ENCODE results near the gene RAB5IF. TPM values are rescaled to one million over a fixed set of nuclear protein-coding genes. Genes with fewer than 3 reads are reported as not detected.

The RAB5IF gene
- total and polyA plus RNA-seq, 2 donors (not counting 1 experiment from before 2014, with no cell fraction given) = 41.4 to 69.4 TPM

DNA sequence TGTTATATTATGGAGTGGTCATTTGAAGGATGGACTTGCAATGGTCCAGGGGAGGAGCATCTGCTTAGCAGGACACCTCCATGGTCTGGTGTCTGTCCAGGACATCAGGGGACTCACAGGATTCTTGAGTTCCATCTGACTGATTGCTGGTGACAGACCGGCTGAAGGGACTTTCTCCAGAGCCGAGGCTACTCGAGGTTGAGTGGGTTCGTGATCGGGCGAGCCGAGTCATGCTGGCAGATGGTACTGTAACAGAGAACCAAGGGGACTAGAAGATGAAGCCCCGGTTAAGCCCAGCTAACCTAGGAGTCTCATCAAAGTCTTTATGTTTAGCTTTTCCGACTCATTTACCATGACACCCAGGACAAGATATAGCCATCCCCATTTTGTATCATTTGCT, 47.9 kb downstream of the RAB5IF start:
- no peaks in the 10 kb centered on the region for H4K20me1 ChIP-seq (ENCODE audit: control insufficient read depth, insufficient read depth, low read length, poor library complexity, severe bottlenecking)
- Mint-ChIP-seq H3K27me3 (no peaks in the 10 kb centered on the region), H3K27ac (no peak overlapping the region), H3K9me3 (ENCODE audit: insufficient read depth) (no peaks in the 10 kb centered on the region), H3K4me1 (no peaks in the 10 kb centered on the region), H3K4me3 (no peak overlapping the region)
- no peaks in the 10 kb centered on the region for H3K27me3 ChIP-seq (replicated peaks in 1 of 4; ENCODE audit: control extremely low read depth in 1 of 4, control insufficient read depth in 3 of 4, insufficient read depth in 4 of 4, low read length in 3 of 4)
- no peak overlapping the region for H3K9ac ChIP-seq (ENCODE audit: low read length)
- H3K4me3 ChIP-seq (ENCODE audit: control extremely low read depth in 1 of 5, extremely low read depth in 1 of 5, insufficient read depth in 1 of 5, low read depth in 2 of 5, low read length in 4 of 5) = no peak overlapping the region
- H2AFZ ChIP-seq (ENCODE audit: insufficient read depth, low read depth, low read length, poor library complexity, severe bottlenecking) = no peak overlapping the region
- no peak overlapping the region for H3K4me2 ChIP-seq (replicated peaks; ENCODE audit: low read depth, low read length, poor library complexity, severe bottlenecking)
- no peak overlapping the region for H3K27ac ChIP-seq (ENCODE audit: low read length in 2 of 2)
- no peak for DNase-seq
- CTCF ChIA-PET = no interaction called here
- H3K79me2 ChIP-seq (ENCODE audit: control insufficient read depth, insufficient read depth, low read length) = no peaks in the 10 kb centered on the region
- intact Hi-C loops (cut with micrococcal nuclease) = no loop called here
- H3K9me3 ChIP-seq (ENCODE audit: control extremely low read depth in 1 of 3, control insufficient read depth in 2 of 3, insufficient read depth in 1 of 3, low read length in 2 of 3) = no peaks in the 10 kb centered on the region
- ATAC-seq (ENCODE audit: low read depth) = no peak
- peaks cover 4 to 26% of the 10 kb centered on the region in 2 experiments for H3K36me3 ChIP-seq (replicated peaks in 1 of 2; ENCODE audit: control extremely low read depth in 1 of 2, control insufficient read depth in 1 of 2, extremely low read depth in 1 of 2, insufficient read depth in 2 of 2, low read length in 1 of 2)
- 93% methylated on average over 4 of the region's 9 CpGs for WGBS (ENCODE audit: insufficient coverage)
- POLR2A ChIA-PET = no interaction called here
- TF ChIP-seq, protein P1, sequence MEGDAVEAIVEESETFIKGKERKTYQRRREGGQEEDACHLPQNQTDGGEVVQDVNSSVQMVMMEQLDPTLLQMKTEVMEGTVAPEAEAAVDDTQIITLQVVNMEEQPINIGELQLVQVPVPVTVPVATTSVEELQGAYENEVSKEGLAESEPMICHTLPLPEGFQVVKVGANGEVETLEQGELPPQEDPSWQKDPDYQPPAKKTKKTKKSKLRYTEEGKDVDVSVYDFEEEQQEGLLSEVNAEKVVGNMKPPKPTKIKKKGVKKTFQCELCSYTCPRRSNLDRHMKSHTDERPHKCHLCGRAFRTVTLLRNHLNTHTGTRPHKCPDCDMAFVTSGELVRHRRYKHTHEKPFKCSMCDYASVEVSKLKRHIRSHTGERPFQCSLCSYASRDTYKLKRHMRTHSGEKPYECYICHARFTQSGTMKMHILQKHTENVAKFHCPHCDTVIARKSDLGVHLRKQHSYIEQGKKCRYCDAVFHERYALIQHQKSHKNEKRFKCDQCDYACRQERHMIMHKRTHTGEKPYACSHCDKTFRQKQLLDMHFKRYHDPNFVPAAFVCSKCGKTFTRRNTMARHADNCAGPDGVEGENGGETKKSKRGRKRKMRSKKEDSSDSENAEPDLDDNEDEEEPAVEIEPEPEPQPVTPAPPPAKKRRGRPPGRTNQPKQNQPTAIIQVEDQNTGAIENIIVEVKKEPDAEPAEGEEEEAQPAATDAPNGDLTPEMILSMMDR (IDR thresholded peaks at IDR 0.05) = no peak
- TF ChIP-seq EZH2 (IDR thresholded peaks at IDR 0.05; ENCODE audit: borderline replicate concordance, insufficient read depth, low read depth, low read length, poor library complexity, severe bottlenecking) = no peak
- H3K4me1 ChIP-seq (ENCODE audit: control insufficient read depth in 2 of 2, insufficient read depth in 2 of 2, low read length in 2 of 2) = no peaks in the 10 kb centered on the region

DNA sequence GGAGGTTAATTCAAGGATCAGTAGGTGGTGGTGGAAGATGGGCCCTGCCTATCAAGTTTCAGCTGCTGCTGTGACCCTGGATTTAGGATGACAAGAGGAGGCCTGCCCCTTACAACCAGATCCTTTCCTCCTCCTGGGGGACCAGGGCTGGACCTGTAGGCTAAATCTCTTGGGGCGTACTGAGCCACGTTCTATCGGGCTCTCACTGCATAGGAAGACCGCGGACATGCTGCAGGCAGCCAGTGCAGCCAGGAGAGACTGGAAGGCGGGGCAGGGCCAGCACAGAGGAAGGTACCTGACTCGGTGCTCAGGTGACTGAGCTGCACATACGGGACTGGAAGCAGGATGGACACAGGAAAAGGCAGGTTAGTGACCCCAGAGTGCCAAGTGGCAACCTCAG, 48.9 kb downstream of the RAB5IF start:
- H4K20me1 ChIP-seq (ENCODE audit: control insufficient read depth, insufficient read depth, low read length, poor library complexity, severe bottlenecking) = no peaks in the 10 kb centered on the region
- Mint-ChIP-seq H3K27me3 (no peaks in the 10 kb centered on the region), H3K4me3 (no peak overlapping the region), H3K4me1 (no peaks in the 10 kb centered on the region), H3K9me3 (ENCODE audit: insufficient read depth) (no peaks in the 10 kb centered on the region), H3K27ac (no peak overlapping the region)
- ATAC-seq (ENCODE audit: low read depth) = no peak
- peaks cover 4 to 26% of the 10 kb centered on the region in 2 experiments for H3K36me3 ChIP-seq (replicated peaks in 1 of 2; ENCODE audit: control extremely low read depth in 1 of 2, control insufficient read depth in 1 of 2, extremely low read depth in 1 of 2, insufficient read depth in 2 of 2, low read length in 1 of 2)
- no peak overlapping the region for H3K9ac ChIP-seq (ENCODE audit: low read length)
- no peak overlapping the region for H3K27ac ChIP-seq (ENCODE audit: low read length in 2 of 2)
- no peaks in the 10 kb centered on the region for H3K27me3 ChIP-seq (replicated peaks in 1 of 4; ENCODE audit: control extremely low read depth in 1 of 4, control insufficient read depth in 3 of 4, insufficient read depth in 4 of 4, low read length in 3 of 4)
- no peak for DNase-seq
- intact Hi-C loops (cut with micrococcal nuclease) = no loop called here
- POLR2A ChIA-PET = no interaction called here
- no peak overlapping the region for H3K4me3 ChIP-seq (ENCODE audit: control extremely low read depth in 1 of 5, extremely low read depth in 1 of 5, insufficient read depth in 1 of 5, low read depth in 2 of 5, low read length in 4 of 5)
- no peaks in the 10 kb centered on the region for H3K79me2 ChIP-seq (ENCODE audit: control insufficient read depth, insufficient read depth, low read length)
- H3K4me2 ChIP-seq (replicated peaks; ENCODE audit: low read depth, low read length, poor library complexity, severe bottlenecking) = no peak overlapping the region
- 97% methylated on average over 8 of the region's 8 CpGs for WGBS (ENCODE audit: insufficient coverage)
- TF ChIP-seq, protein P1 (IDR thresholded peaks at IDR 0.05) = no peak
- TF ChIP-seq EZH2 (IDR thresholded peaks at IDR 0.05; ENCODE audit: borderline replicate concordance, insufficient read depth, low read depth, low read length, poor library complexity, severe bottlenecking) = no peak
- CTCF ChIA-PET = no interaction called here
- H3K9me3 ChIP-seq (ENCODE audit: control extremely low read depth in 1 of 3, control insufficient read depth in 2 of 3, insufficient read depth in 1 of 3, low read length in 2 of 3) = no peaks in the 10 kb centered on the region
- no peak overlapping the region for H2AFZ ChIP-seq (ENCODE audit: insufficient read depth, low read depth, low read length, poor library complexity, severe bottlenecking)
- H3K4me1 ChIP-seq (ENCODE audit: control insufficient read depth in 2 of 2, insufficient read depth in 2 of 2, low read length in 2 of 2) = no peaks in the 10 kb centered on the region
